Omental fat pad (tissue), 4 donors: ENCODE results near the gene TAF11L13. TPM values are rescaled to one million over a fixed set of nuclear protein-coding genes. Genes with fewer than 3 reads are reported as not detected.
"Not testable (repeated sequence)": the region's sequence is repeated elsewhere in the genome, so short reads cannot be mapped to it uniquely, and the experiment has no call there.

Experiments used
- ATAC-seq: fragments of 150-250 bp; one replicate; pipeline ENCODE4 v1.9.1; 2016; ENCODE audit warnings: mild to moderate bottlenecking, moderate library complexity; ENCODE audit not compliant: low FRiP score
- DNase-seq: peaks from one replicate; pipeline ENCODE4 v3.0.0-alpha.2; 2019; ENCODE audit warnings: low spot score
- total RNA-seq, 4 donors: library from RNA; depleted of rRNA; stranded (reverse); fragments of >200 nt; gene quantifications; one replicate each; pipeline ENCODE4 v1.1.0, GENCODE V29; 2016
- TF ChIP-seq, protein P1 (sequence below), 3 donors: fragments of 450-650 bp; IDR thresholded peaks; one replicate each; pipeline ENCODE4 v1.5.1; 2016 to 2017; ENCODE audit warnings: antibody characterized with exemption in 3 of 3, mild to moderate bottlenecking in 3 of 3, moderate library complexity in 2 of 3

TAF11L13 gene
- total RNA-seq, 4 donors from 2014 or later, result not detected

DNA sequence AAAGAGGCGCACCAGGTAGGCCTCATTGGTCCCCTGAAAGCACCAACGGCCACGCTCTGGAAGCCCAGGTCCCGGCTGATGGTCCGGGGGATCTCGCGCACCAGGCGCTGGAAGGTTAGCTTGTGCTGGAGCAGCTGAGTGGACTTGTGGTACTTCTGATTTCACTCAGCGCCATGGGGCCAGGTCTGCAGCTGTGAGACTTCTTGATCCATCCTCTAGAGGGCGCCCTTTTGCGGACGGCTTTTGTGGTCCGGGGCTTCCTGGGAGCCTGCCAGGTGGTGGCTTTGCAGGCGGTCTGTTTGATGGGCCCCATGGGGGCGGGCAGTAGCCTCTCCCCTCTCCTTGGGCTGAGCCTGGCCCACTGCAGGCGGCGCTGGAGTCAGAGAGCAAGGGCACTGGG is 11.3 kb upstream of the TAF11L13 start:
- DNase-seq, result no peak
- ATAC-seq, result no peak
- TF ChIP-seq, protein P1, sequence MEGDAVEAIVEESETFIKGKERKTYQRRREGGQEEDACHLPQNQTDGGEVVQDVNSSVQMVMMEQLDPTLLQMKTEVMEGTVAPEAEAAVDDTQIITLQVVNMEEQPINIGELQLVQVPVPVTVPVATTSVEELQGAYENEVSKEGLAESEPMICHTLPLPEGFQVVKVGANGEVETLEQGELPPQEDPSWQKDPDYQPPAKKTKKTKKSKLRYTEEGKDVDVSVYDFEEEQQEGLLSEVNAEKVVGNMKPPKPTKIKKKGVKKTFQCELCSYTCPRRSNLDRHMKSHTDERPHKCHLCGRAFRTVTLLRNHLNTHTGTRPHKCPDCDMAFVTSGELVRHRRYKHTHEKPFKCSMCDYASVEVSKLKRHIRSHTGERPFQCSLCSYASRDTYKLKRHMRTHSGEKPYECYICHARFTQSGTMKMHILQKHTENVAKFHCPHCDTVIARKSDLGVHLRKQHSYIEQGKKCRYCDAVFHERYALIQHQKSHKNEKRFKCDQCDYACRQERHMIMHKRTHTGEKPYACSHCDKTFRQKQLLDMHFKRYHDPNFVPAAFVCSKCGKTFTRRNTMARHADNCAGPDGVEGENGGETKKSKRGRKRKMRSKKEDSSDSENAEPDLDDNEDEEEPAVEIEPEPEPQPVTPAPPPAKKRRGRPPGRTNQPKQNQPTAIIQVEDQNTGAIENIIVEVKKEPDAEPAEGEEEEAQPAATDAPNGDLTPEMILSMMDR (IDR thresholded peaks at IDR 0.05), result no peak

DNA sequence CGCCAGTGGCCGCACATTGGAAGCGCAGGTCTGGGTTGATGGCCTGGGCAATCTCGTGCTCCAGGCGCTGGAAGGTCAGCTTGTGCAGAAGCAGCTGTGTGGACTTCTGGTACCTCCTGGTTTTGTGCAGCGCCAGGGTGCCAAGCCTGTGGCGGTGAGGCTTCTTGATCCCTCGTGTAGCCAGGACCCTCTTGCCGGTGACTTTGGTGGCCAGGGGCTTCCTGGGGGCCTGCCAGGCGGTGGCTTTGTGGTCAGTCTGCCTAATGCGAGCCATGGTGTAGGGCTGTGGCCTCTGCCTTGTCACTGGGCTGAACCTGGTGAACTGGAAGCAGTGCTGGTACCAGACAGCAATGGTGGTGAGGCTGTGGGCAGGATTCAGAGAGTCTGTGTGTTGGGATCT is 6.2 kb upstream of the TAF11L13 start:
- ATAC-seq (no peak), DNase-seq (no peak)
- TF ChIP-seq, protein P1 (IDR thresholded peaks at IDR 0.05), result no peak

DNA sequence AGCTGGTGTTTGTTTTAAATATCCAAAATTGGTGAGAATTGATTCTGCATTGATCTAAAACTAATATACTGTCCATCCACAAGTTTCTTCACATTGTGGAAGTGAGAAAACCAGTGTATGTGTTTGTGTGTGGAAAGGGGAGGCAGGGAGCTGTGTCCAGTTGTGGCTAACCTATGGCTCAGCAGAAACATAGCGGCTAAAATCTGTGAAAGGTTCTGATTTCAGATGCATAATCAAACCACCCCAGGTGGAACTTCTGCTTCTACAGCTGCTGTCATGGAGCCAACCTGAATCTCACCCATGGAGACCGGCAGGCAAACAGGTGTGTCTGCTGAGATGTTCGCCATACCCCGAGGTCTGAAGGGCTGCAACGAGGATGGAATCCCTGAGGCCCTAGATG is 2.3 kb downstream of the TAF11L13 start, which contains the start of gene TAF11L14:
TSS of gene TAF11L14 (plus strand) at position 301 of the 400 bp plus-strand sequence.
- no peak for ATAC-seq
- DNase-seq, result no peak
- TF ChIP-seq, protein P1 (IDR thresholded peaks at IDR 0.05), result no peak

DNA sequence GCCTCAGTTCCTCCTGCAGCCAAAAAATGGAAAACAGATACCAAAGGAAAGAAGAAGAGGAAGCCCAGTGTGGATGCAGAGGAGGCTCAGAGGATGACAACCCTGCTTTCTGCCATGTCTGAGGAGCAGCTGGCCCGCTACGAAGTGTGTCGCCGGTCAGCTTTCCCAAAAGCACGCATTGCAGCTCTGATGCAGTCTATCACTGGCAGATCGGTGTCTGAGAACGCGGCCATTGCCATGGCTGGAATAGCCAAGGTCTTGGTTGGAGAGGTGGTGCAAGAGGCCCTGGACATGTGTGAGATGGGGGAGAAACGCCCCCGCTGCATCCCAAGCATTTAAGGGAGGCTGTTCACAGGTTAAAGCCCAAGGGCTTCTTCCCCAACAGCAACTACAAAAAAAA is 17.3 kb downstream of the TAF11L13 start:
- DNase-seq, ATAC-seq: not testable (repeated sequence)

DNA sequence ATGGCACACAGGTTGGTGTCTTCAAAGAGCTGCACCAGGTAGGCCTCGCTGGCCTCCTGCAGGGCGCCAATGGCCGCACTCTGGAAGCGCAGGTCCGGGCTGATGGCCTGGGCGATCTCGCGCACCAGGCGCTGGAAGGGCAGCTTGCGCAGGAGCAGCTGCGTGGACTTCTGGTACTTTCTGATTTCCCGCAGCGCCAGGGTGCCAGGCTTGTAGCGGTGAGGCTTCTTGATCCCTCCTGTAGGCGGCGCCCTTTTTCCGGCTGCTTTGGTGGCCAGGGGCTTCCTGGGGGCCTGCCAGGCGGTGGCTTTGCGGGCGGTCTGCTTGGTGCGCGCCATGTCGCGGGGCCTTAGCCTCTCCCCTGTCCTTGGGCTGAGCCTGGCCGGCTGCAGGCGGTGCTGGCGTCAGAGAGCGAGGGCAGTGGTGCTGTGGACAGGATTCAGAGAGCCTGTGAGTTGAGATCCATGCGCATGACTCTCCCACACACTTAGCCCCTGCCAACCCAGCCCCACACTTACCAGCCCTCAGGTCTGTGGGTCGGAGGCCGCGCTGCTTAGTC is 23.4 kb downstream of the TAF11L13 start:
- ATAC-seq, result not testable (repeated sequence)

DNA sequence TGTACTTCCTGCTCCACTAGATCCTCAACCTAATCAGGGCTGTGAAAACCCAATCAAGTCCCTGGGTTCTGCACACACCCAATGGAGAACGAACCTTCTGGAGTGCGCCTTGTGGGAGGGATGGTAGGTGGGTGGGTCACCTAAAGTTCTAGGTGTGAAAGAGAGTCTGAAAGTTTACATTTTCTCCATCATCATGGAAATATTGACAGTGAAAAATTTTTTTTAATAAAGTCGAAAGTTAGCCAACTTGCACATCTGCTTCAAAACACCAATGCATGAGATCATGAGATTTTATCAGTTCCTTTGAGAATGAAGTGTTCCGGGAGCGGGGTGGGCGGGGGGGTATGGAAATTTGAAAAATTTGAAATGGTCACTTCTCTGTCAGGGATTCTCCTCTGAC is 24.0 kb downstream of the TAF11L13 start:
- ATAC-seq (no peak), DNase-seq (no peak)
- TF ChIP-seq, protein P1 (IDR thresholded peaks at IDR 0.05), result no peak

More for the DNA sequence above, 23.4 kb downstream of the TAF11L13 start:
- DNase-seq, result not testable (repeated sequence)

DNA sequence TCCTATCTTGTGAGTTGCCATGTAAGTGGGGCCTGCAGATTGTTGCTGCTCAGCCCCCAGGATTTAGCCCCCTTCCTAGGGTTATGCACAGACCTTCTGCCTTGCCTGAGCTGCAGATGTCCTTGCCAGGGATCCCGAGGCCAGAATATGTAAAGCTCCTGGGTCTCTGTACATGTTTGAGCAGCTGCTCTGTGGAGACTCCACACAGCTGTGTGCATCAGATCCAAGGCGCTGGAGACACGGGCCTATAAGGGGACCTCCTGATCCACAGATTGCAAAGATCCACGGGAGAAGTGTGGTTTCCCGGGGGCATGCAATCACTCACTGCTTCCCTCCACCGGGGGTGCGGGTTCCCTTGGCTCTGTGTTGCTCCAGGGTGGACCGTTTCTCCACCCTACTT is 31.3 kb downstream of the TAF11L13 start:
- TF ChIP-seq, protein P1 (IDR thresholded peaks at IDR 0.05), result no peak
- ATAC-seq (no peak), DNase-seq (no peak)

DNA sequence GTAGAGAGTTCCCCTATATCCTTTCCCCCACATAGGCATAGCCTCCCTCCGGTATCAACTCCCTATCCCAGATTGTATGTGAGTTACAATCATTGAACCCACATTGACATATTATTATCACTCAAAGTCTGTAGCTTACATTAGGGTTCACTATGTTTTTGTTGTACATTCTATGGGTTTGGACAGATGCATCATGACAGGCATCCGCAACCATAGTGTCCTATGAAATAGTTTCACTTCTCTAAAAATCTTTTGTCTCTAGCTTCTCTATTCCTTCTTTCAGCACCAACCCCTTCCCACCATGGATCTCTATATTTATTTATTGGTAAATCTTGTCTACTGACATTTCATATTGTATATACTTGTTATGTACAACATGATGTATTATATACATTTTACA is 33.9 kb downstream of the TAF11L13 start:
- TF ChIP-seq, protein P1 (IDR thresholded peaks at IDR 0.05), result no peak
- no peak for ATAC-seq
- DNase-seq, result no peak
